KMS-11 (cell line): ENCODE measurements around the gene RASSF8.
A peak's percentile ranks its signal among the peaks of the same experiment; 100 is the strongest.

ENCODE experiments used
- H2AFZ ChIP-seq: fragments of 200-600 bp; sonication (generic); 2 replicates; pipeline ENCODE4 v1.6.1; 2016; ENCODE audit warnings: antibody characterized with exemption, mixed run types, low read depth
- H3K27ac ChIP-seq: fragments of 200-600 bp; sonication (generic); 2 replicates; pipeline ENCODE4 v1.6.1; 2016; ENCODE audit warnings: mild to moderate bottlenecking, mixed run types
- H3K27me3 ChIP-seq: fragments of 200-600 bp; sonication (generic); 2 replicates; pipeline ENCODE4 v1.6.1; 2017; ENCODE audit warnings: mild to moderate bottlenecking, low read depth, mixed run types, moderate library complexity; ENCODE audit not compliant: insufficient read depth
- H3K36me3 ChIP-seq: fragments of 200-600 bp; sonication (generic); 2 replicates; pipeline ENCODE4 v1.6.1; 2017; ENCODE audit warnings: mild to moderate bottlenecking, mixed run types; ENCODE audit not compliant: insufficient read depth
- H3K4me1 ChIP-seq: fragments of 200-600 bp; sonication (generic); 2 replicates; pipeline ENCODE4 v1.6.1; 2016; ENCODE audit warnings: mild to moderate bottlenecking, low read depth, mixed run types; ENCODE audit not compliant: poor library complexity, severe bottlenecking
- H3K4me2 ChIP-seq: fragments of 200-600 bp; sonication (generic); 2 replicates; pipeline ENCODE4 v1.7.0; 2016; ENCODE audit warnings: mild to moderate bottlenecking, mixed run types
- H3K4me3 ChIP-seq: fragments of 200-600 bp; sonication (generic); IDR thresholded peaks from 2 replicates; pipeline ENCODE4 v1.6.1; 2017; ENCODE audit warnings: low read depth, low read length, mixed read lengths; ENCODE audit not compliant: insufficient read depth
- H3K79me2 ChIP-seq: fragments of 200-600 bp; sonication (generic); 2 replicates; pipeline ENCODE4 v1.6.1; 2016; ENCODE audit warnings: low read depth, mixed run types; ENCODE audit not compliant: insufficient read depth
- H3K9ac ChIP-seq: fragments of 200-600 bp; sonication (generic); 2 replicates; pipeline ENCODE4 v1.6.1; 2016; ENCODE audit warnings: mild to moderate bottlenecking, mixed run types
- H4K20me1 ChIP-seq: fragments of 200-600 bp; sonication (generic); 2 replicates; pipeline ENCODE4 v1.6.1; 2016; ENCODE audit warnings: mild to moderate bottlenecking, mixed run types; ENCODE audit not compliant: insufficient read depth
- TF ChIP-seq, protein P1 (sequence below): fragments of 200-600 bp; sonication (generic); conservative IDR thresholded peaks from 2 replicates; pipeline ENCODE4 v1.6.1; 2017; ENCODE audit warnings: low read depth, mild to moderate bottlenecking, antibody characterized with exemption, low read length, moderate library complexity, mixed read lengths

Gene RASSF8

DNA sequence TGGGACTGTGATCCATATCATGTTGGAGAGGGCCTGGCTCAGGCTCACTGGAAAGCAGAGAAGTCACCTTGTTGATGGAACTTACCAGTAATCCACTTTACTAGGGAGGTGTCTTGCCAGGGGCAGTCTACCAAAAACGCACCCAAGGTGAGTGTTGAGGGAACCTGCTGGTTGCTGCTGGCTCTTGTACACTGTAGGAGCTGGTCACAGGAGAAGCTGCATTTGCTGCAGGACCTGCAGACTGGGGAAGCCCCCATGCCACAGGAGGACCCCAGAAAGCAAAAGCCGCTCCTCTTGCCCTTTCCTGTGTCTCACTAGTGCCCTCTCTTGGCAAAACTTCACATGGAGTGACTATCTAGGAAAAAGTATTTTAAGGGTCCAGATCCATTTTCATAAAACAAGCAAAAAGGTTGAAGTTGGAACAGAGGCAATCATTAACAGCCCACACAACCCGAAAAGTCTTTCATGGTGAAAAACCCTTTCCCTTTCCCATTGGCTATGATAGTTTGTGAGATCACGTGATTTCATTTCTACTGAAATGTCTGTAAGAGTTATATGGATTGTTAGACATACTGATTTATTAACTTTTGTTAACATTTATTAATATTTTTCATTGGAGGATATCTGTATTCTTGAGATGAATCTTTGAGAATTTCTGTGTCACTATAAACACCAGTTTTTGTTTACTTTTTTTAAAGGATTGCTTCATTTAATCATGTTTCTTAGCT is 59.2 kb downstream of the RASSF8 start:
- Histone ChIP-seq H3K36me3 (no peaks in the 10 kb centered on the region), H3K4me2 (no peak overlapping the region), H4K20me1 (no peaks in the 10 kb centered on the region), H3K27me3 (no peaks in the 10 kb centered on the region), H2AFZ (no peak overlapping the region), H3K27ac (no peak overlapping the region), H3K4me3 (no peak overlapping the region), H3K9ac (no peak overlapping the region), H3K79me2 (no peaks in the 10 kb centered on the region), H3K4me1 (peaks cover 8% of the 10 kb centered on the region)
- TF ChIP-seq, protein P1, sequence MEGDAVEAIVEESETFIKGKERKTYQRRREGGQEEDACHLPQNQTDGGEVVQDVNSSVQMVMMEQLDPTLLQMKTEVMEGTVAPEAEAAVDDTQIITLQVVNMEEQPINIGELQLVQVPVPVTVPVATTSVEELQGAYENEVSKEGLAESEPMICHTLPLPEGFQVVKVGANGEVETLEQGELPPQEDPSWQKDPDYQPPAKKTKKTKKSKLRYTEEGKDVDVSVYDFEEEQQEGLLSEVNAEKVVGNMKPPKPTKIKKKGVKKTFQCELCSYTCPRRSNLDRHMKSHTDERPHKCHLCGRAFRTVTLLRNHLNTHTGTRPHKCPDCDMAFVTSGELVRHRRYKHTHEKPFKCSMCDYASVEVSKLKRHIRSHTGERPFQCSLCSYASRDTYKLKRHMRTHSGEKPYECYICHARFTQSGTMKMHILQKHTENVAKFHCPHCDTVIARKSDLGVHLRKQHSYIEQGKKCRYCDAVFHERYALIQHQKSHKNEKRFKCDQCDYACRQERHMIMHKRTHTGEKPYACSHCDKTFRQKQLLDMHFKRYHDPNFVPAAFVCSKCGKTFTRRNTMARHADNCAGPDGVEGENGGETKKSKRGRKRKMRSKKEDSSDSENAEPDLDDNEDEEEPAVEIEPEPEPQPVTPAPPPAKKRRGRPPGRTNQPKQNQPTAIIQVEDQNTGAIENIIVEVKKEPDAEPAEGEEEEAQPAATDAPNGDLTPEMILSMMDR: peak; percentile 71

DNA sequence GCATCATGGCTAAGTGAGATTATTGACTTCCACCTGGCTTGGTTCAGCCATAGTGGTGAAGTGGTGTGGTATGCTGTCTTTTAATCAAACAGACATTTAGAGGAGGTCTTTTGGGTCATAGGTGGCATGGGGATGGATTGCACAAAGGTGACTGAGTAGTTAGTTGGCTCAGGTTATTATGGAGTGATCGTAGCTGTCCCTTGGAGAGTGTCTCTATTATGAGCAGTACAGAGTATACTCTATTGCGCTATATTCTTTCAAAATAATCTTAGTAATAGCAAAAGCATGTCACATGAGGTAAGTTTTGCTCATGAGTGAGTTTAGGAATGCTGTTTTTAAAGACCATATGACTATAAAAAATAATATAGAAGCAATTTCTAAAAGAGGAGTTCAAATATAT is 60.4 kb downstream of the RASSF8 start:
- no peak overlapping the region for H3K27ac ChIP-seq
- H3K4me3 ChIP-seq: no peak overlapping the region
- H3K36me3 ChIP-seq: no peaks in the 10 kb centered on the region
- H3K4me2 ChIP-seq: no peak overlapping the region
- H4K20me1 ChIP-seq: no peaks in the 10 kb centered on the region
- TF ChIP-seq, protein P1: no peak
- H3K9ac ChIP-seq: no peak overlapping the region
- H3K79me2 ChIP-seq: no peaks in the 10 kb centered on the region
- no peak overlapping the region for H2AFZ ChIP-seq
- H3K4me1 ChIP-seq: peaks cover 8% of the 10 kb centered on the region
- H3K27me3 ChIP-seq: no peaks in the 10 kb centered on the region

DNA sequence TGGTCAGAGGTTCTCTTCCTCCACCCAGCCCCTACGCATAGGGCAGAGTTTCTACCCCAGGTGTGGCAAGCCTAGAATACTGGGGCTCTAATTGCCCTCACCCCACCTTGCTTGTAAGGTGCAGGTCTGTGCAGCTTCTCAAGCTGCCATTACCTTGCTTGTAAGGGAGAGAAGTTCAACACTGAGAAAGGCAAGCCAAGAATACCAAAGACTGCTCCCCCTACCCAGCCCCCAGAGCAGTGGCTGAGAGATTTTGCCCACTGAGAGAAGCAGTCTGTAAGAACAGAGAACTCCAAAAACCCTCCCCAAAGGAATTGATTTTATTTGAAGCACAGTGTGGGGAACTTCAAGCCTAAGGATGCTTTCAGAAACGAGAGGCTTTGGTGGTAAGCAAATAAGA is 63.1 kb downstream of the RASSF8 start:
- no peaks in the 10 kb centered on the region for H3K79me2 ChIP-seq
- TF ChIP-seq, protein P1: no peak
- no peaks in the 10 kb centered on the region for H4K20me1 ChIP-seq
- no peak overlapping the region for H3K9ac ChIP-seq
- H2AFZ ChIP-seq: no peak overlapping the region
- peaks cover 8% of the 10 kb centered on the region for H3K4me1 ChIP-seq
- H3K27me3 ChIP-seq: no peaks in the 10 kb centered on the region
- H3K27ac ChIP-seq: no peak overlapping the region
- H3K4me2 ChIP-seq: no peak overlapping the region
- H3K36me3 ChIP-seq: no peaks in the 10 kb centered on the region
- H3K4me3 ChIP-seq: no peak overlapping the region

DNA sequence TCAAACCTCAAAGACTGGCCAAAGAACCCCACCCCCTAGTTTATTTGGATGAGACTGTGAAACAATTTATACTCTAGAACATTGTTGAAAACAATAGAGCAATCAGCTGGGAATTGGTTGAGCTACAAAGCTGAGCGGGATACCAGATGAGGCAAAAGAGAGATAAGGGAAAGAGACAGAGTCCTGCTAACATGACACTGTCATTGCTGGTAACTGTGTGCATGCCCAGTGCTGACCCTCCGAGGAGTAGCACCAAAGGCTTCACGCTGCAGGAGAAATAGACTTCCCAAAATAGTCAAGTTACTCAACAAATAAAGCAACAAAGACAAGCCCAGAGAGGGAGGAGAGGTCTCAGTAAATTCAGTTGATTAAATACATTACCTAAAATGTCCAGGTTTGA is 63.6 kb downstream of the RASSF8 start:
- Histone ChIP-seq H3K27ac (no peak overlapping the region), H2AFZ (no peak overlapping the region), H4K20me1 (no peaks in the 10 kb centered on the region), H3K4me1 (peaks cover 8% of the 10 kb centered on the region), H3K79me2 (no peaks in the 10 kb centered on the region), H3K9ac (no peak overlapping the region), H3K4me3 (no peak overlapping the region), H3K36me3 (no peaks in the 10 kb centered on the region), H3K27me3 (no peaks in the 10 kb centered on the region), H3K4me2 (no peak overlapping the region)
- TF ChIP-seq, protein P1: no peak
